ENCODE measurements around the gene GBF1. TPM values are rescaled to one million over a fixed set of nuclear protein-coding genes. Genes with fewer than 3 reads are reported as not detected.

The GBF1 gene
- total and polyA plus RNA-seq, 2 experiments from 2014 or later = 43.1 to 55.4 TPM

- H3K9me2 ChIP-seq (replicated peaks; ENCODE audit: insufficient read depth) = no peaks in the 10 kb centered on the region
- H3K27me3 ChIP-seq = no peaks in the 10 kb centered on the region
- H3K9me3 ChIP-seq (ENCODE audit: low read depth) = no peaks in the 10 kb centered on the region
- peaks cover 16% of the 10 kb centered on the region for H3K79me2 ChIP-seq
- peak overlapping the region; percentile 98 for H2AFZ ChIP-seq
- TF ChIP-seq CTCF (IDR thresholded peaks at IDR 0.05; ENCODE audit: poor library complexity) (no peak), EZH2phosphoT487 (IDR thresholded peaks at IDR 0.05; ENCODE audit: low read depth, severe bottlenecking, unreplicated experiment) (no peak)
- 30% methylated on average over 4 of the region's 4 CpGs for WGBS (ENCODE audit: low lambda C conversion rate, missing lambda C conversion rate)
- peak overlapping the region; percentile 80 for H3K4me3 ChIP-seq
- DNase-seq (ENCODE audit: low spot score) = peak; percentile 35
- peaks cover 27% of the 10 kb centered on the region for H3K4me1 ChIP-seq (ENCODE audit: insufficient read depth)
- peak overlapping the region; percentile 78 for H3K4me2 ChIP-seq
- H3K36me3 ChIP-seq (replicated peaks; ENCODE audit: insufficient read depth, low read depth) = no peaks in the 10 kb centered on the region
- peak overlapping the region; percentile 78 for H3K27ac ChIP-seq
- H4K20me1 ChIP-seq (ENCODE audit: insufficient read depth, poor library complexity, severe bottlenecking) = no peaks in the 10 kb centered on the region
Measured at GRCh38 chr10:102431452-102432124, 186.3 kb downstream of the GBF1 start.

Other genes with a start within 250 kb of the GBF1 start
- 10.6 and 11.7 TPM in 2 replicates for gene ARMH3, start 189.4 kb upstream of the GBF1 start, total RNA-seq
- 12.6 and 15.1 TPM in 2 replicates for gene ARMH3, start 189.4 kb upstream of the GBF1 start, polyA plus RNA-seq
- 22.4 and 24.6 TPM in 2 replicates for gene HPS6, start 180.2 kb upstream of the GBF1 start, total RNA-seq
- gene HPS6, start 180.2 kb upstream of the GBF1 start, polyA plus RNA-seq = 18.0 and 25.2 TPM in 2 replicates
- gene LDB1, start 125.2 kb upstream of the GBF1 start, total RNA-seq = 46.3 and 47.2 TPM in 2 replicates
- gene LDB1, start 125.2 kb upstream of the GBF1 start, polyA plus RNA-seq = 28.2 and 31.2 TPM in 2 replicates
- gene PPRC1, start 112.5 kb upstream of the GBF1 start, total RNA-seq = 9.8 and 15.6 TPM in 2 replicates
- gene PPRC1, start 112.5 kb upstream of the GBF1 start, polyA plus RNA-seq = 23.7 and 25.4 TPM in 2 replicates
- 29.8 and 50.4 TPM in 2 replicates for gene NOLC1, start 93.1 kb upstream of the GBF1 start, total RNA-seq
- 46.2 and 49.5 TPM in 2 replicates for gene NOLC1, start 93.1 kb upstream of the GBF1 start, polyA plus RNA-seq
- gene ELOVL3, start 19.2 kb upstream of the GBF1 start, total RNA-seq = 0.40 TPM in 1 of 2 replicates, not detected in the other
- not detected in 2 replicates for gene ELOVL3, start 19.2 kb upstream of the GBF1 start, polyA plus RNA-seq
- not detected in 2 replicates for gene PITX3, start 4.0 kb upstream of the GBF1 start, total RNA-seq
- gene PITX3, start 4.0 kb upstream of the GBF1 start, polyA plus RNA-seq = 0.52 and 0.79 TPM in 2 replicates
- 13.0 and 23.2 TPM in 2 replicates for gene NFKB2, start 150.2 kb downstream of the GBF1 start, total RNA-seq
- 27.4 and 29.6 TPM in 2 replicates for gene NFKB2, start 150.2 kb downstream of the GBF1 start, polyA plus RNA-seq
- gene PSD, start 173.3 kb downstream of the GBF1 start, total RNA-seq = 9.9 and 13.1 TPM in 2 replicates
- gene PSD, start 173.3 kb downstream of the GBF1 start, polyA plus RNA-seq = 20.1 and 21.5 TPM in 2 replicates
- 16.3 and 25.0 TPM in 2 replicates for gene FBXL15, start 175.3 kb downstream of the GBF1 start, total RNA-seq
- gene FBXL15, start 175.3 kb downstream of the GBF1 start, polyA plus RNA-seq = 42.3 and 47.4 TPM in 2 replicates
- 37.9 and 45.4 TPM in 2 replicates for gene CUEDC2, start 187.0 kb downstream of the GBF1 start, total RNA-seq
- 77.9 and 79.9 TPM in 2 replicates for gene CUEDC2, start 187.0 kb downstream of the GBF1 start, polyA plus RNA-seq
- gene C10orf95, start 206.0 kb downstream of the GBF1 start, total RNA-seq = 5.6 and 7.7 TPM in 2 replicates
- gene C10orf95, start 206.0 kb downstream of the GBF1 start, polyA plus RNA-seq = 5.2 and 8.3 TPM in 2 replicates

Data from hepatocyte (in vitro differentiated cells).